Activated B cell treated with CpG ODN at 0.5 μM for 24 hours (primary cell): Measurements from ENCODE around the gene FOSL1. TPM values are rescaled to one million over a fixed set of nuclear protein-coding genes. Genes with fewer than 3 reads are reported as not detected.

Experiments used
- ATAC-seq: fragments of 200-7000 bp; cut with Tn5 transposase; one replicate; pipeline ENCODE4 v1.10.0; 2021; ENCODE audit warnings: low read depth, mild to moderate bottlenecking, moderate library complexity
- CTCF ChIA-PET: fragments of 350-600 bp; sonication (Branson Sonifier 250); formaldehyde crosslinking; loops from one replicate; lab custom pipeline; 2021; ENCODE audit warnings: antibody characterized with exemption; lab: Charles Lee
- POLR2A ChIA-PET: fragments of 350-600 bp; sonication (Branson Sonifier 250); formaldehyde crosslinking; loops from one replicate; lab custom pipeline; 2021; ENCODE audit warnings: antibody characterized with exemption; lab: Charles Lee
- DNase-seq: peaks from one replicate; pipeline ENCODE4 v3.0.0; 2022
- H3K27ac Mint-ChIP-seq: one replicate; pipeline ENCODE4 v1.8.0; 2020; ENCODE audit warnings: mixed read lengths
- H3K27me3 Mint-ChIP-seq: one replicate; pipeline ENCODE4 v1.8.0; 2021; ENCODE audit warnings: mixed read lengths
- H3K36me3 Mint-ChIP-seq: one replicate; pipeline ENCODE4 v1.8.0; 2021; ENCODE audit warnings: low read depth, mixed read lengths
- H3K4me1 Mint-ChIP-seq: one replicate; pipeline ENCODE4 v1.8.0; 2021; ENCODE audit warnings: mixed read lengths
- H3K4me3 Mint-ChIP-seq: one replicate; pipeline ENCODE4 v1.8.0; 2020; ENCODE audit warnings: mild to moderate bottlenecking, mixed read lengths
- H3K9me3 Mint-ChIP-seq: one replicate; pipeline ENCODE4 v1.8.0; 2020; ENCODE audit warnings: mixed read lengths
- intact Hi-C: fragments of 100-400 bp; cut with micrococcal nuclease; formaldehyde crosslinking; loops from one replicate; pipeline ENCODE4 v1.15.1; 2024
- total RNA-seq: library from RNA; stranded (reverse); gene quantifications from 2 replicates; pipeline ENCODE4 v1.2.3, GENCODE V29; 2022
- TF ChIP-seq, protein P1 (sequence below): fragments of 200-600 bp; IDR thresholded peaks from one replicate; pipeline ENCODE4 v1.8.0; 2022; ENCODE audit warnings: antibody characterized with exemption, mild to moderate bottlenecking

Gene FOSL1
- total RNA-seq, 1 donor from 2014 or later, result 1.4 TPM

DNA sequence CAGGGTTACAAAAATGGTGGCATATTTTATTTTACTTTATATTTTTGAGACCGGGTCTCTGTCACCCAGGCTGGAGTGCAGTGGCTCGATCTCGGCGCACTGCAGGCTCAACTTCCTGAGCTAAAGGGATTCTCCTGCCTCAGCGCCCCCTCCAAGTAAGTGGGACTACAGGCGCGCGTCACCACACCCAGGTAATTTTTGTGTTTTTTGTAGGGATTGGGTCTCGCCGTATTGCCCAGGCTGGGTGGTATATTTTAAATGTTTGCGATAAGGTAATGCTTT, 652 bp upstream of the FOSL1 start:
- CTCF ChIA-PET, result interaction anchor here (1.0 to 2.7 kb wide), 4 partner anchors 10 to 17 kb away, joined by 4 to 11 read pairs (median 8); partner anchors contain the start of genes CCDC85B and FIBP
- Mint-ChIP-seq H3K27me3 (peaks cover 2% of the 10 kb centered on the region), H3K4me1 (peaks cover 13% of the 10 kb centered on the region), H3K4me3 (peak overlapping the region; percentile 72), H3K9me3 (no peaks in the 10 kb centered on the region), H3K27ac (no peak overlapping the region), H3K36me3 (no peaks in the 10 kb centered on the region)
- no peak for DNase-seq
- intact Hi-C loops, result loop anchor here (1.0 kb wide), 2 partner anchors 11 to 18 kb away; partner anchors contain the start of genes C11orf68, CCDC85B and DRAP1
- POLR2A ChIA-PET, result interaction anchor here (0.6 to 2.9 kb wide), 13 partner anchors 11 to 335 kb away, joined by 3 to 49 read pairs (median 7); partner anchors contain the start of genes BANF1, C11orf68, CCDC85B and CTSW
- TF ChIP-seq, protein P1, sequence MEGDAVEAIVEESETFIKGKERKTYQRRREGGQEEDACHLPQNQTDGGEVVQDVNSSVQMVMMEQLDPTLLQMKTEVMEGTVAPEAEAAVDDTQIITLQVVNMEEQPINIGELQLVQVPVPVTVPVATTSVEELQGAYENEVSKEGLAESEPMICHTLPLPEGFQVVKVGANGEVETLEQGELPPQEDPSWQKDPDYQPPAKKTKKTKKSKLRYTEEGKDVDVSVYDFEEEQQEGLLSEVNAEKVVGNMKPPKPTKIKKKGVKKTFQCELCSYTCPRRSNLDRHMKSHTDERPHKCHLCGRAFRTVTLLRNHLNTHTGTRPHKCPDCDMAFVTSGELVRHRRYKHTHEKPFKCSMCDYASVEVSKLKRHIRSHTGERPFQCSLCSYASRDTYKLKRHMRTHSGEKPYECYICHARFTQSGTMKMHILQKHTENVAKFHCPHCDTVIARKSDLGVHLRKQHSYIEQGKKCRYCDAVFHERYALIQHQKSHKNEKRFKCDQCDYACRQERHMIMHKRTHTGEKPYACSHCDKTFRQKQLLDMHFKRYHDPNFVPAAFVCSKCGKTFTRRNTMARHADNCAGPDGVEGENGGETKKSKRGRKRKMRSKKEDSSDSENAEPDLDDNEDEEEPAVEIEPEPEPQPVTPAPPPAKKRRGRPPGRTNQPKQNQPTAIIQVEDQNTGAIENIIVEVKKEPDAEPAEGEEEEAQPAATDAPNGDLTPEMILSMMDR, result no peak
- ATAC-seq, result no peak

DNA sequence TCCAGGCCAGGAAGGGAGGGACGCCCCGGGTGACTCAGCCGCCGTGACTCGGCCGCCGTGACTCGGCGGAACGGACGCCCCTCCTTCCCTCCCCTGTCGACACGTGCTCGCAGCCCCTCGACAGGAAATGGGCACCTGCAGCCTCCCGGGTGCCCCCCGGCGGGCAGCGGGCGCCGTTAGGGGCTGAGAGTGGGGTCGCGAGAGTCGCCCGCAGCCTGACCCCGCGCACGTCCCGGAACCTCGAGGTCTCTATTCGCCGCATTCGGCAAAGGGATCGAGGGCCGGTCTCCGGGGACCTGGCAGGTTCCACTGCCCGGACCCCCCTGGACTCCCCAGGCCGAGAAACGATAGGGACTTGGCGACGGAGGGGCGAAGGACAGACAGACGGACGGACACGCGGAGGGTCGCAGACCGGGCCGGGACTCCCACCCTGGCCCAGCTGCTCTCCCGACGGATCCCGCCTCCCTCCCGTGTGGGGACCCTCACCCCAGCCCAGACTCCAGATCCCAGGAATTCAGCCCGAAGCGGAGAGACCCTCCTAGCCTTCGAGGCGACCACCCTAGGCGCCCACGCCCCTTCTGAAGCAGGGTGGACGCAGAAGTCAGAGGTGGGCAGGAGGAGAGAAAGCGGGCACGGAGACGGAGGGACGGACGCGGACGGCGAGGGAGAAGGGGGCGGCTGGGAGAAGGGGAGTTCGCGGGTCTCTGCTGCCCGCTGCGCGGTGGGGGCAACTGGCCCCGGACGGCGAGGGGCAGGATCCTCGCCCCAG, 648 bp downstream of the FOSL1 start:
- intact Hi-C loops, result loop anchor here (1.0 kb wide), 2 partner anchors 9 to 20 kb away; partner anchors contain the start of genes C11orf68, CCDC85B and DRAP1
- Mint-ChIP-seq H3K36me3 (no peaks in the 10 kb centered on the region), H3K9me3 (no peaks in the 10 kb centered on the region), H3K4me3 (peak overlapping the region; percentile 69), H3K27ac (no peak overlapping the region), H3K4me1 (peaks cover 13% of the 10 kb centered on the region), H3K27me3 (peaks cover 2% of the 10 kb centered on the region)
- DNase-seq (peak; percentile 53), ATAC-seq (peak; percentile 15)
- ChIA-PET POLR2A (interaction anchor here (0.7 to 2.9 kb wide), 11 partner anchors 9 to 188 kb away, joined by 3 to 49 read pairs (median 9); partner anchors contain the start of genes C11orf68, CCDC85B, DRAP1 and FIBP), CTCF (interaction anchor here (2.7 kb wide), 1 partner anchor 9 kb away, joined by 11 read pairs; the partner anchor contains the start of gene CCDC85B)
- TF ChIP-seq, protein P1, result no peak

DNA sequence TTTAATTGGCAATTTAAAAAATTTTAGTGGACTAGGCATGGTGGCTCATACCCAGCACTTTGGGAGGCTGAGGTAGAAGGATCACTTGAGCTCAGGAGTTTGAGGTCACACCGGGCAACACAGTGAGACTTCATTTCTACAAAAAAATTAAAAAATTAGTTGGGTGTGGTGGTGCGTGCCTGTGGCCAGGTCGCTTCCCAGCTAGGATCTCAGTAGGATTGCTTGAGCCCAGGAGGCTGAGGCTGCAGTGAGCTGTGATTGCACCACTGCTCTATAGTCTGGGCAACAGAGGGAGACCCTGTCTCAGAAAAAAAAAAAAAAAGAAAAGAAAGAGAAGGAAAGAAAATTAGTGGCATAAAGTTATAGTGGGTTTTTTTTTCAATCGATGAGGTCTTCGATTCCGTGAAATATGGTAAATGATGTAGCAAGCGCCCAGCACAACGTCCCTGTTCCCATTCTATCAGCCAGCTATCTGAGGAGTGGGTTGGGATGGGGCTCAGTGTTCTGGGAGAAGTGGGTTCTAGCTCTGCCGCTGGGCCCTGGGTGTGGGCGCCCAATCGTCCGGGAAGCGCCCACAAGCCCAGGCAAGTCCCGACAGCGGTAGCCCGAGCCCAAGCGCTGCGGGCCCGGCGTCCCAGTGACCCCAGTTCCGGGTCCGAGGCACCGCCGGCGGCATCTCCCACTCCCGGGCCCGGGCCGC, 1.4 kb downstream of the FOSL1 start:
- ChIA-PET POLR2A (interaction anchor here (0.7 to 2.4 kb wide), 11 partner anchors 9 to 303 kb away, joined by 3 to 21 read pairs (median 6); partner anchors contain the start of genes C11orf68, CCDC85B, DRAP1 and FIBP), CTCF (interaction anchor here (1.0 to 2.7 kb wide), 3 partner anchors 10 to 39 kb away, joined by 3 to 11 read pairs (median 10); partner anchors contain the start of genes CCDC85B and FIBP)
- Mint-ChIP-seq H3K4me3 (peak overlapping the region; percentile 70), H3K27ac (no peak overlapping the region), H3K9me3 (no peaks in the 10 kb centered on the region), H3K4me1 (peaks cover 19% of the 10 kb centered on the region), H3K36me3 (no peaks in the 10 kb centered on the region), H3K27me3 (peaks cover 2% of the 10 kb centered on the region)
- DNase-seq, result no peak
- intact Hi-C loops, result no loop called here
- TF ChIP-seq, protein P1, result no peak
- no peak for ATAC-seq

DNA sequence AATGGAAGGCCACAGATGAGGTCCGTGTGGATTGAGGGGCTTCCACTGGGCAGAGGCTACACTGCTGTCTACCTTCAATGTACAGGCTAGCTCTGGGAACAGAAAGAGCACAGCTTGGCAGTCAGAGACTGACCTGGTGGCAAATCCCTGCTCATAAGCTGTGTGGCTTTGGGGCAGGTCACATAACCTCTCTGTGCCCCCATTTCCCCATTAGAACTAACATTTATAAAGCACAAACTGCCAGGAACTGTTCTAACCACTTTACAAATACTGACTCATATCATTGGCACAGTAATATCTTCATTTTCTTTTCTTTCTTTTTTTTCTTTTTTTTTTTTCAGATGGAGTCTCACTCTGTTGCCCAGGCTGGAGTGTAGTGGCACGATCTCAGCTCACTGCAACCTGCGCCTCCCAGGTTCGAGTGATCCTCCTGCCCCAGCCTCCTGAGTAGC, 3.1 kb downstream of the FOSL1 start:
- H3K4me3 Mint-ChIP-seq, result no peak overlapping the region
- H3K36me3 Mint-ChIP-seq, result no peaks in the 10 kb centered on the region
- TF ChIP-seq, protein P1, result no peak
- peaks cover 37% of the 10 kb centered on the region for H3K4me1 Mint-ChIP-seq
- CTCF ChIA-PET, result interaction anchor here (1.2 to 2.7 kb wide), 2 partner anchors 9 to 12 kb away, joined by 3 to 10 read pairs; partner anchors contain the start of gene FIBP
- ATAC-seq, result no peak
- no peak for DNase-seq
- peaks cover 2% of the 10 kb centered on the region for H3K27me3 Mint-ChIP-seq
- no peak overlapping the region for H3K27ac Mint-ChIP-seq
- H3K9me3 Mint-ChIP-seq, result no peaks in the 10 kb centered on the region
- POLR2A ChIA-PET, result interaction anchor here (1.7 to 2.2 kb wide), 2 partner anchors 8 to 22 kb away, joined by 5 to 17 read pairs; partner anchors contain the start of genes C11orf68, DRAP1 and FIBP
- intact Hi-C loops, result no loop called here
